Karpas-422 (cell line): ENCODE measurements around the gene SERPIND1. TPM values are rescaled to one million over a fixed set of nuclear protein-coding genes. Genes with fewer than 3 reads are reported as not detected.

ENCODE experiments used
- DNase-seq: peaks from one replicate; pipeline ENCODE4 v3.0.0-alpha.2; 2015
- H2AFZ ChIP-seq: fragments of 200-600 bp; sonication (generic); 2 replicates; pipeline ENCODE4 v1.6.1; 2014; ENCODE audit warnings: antibody characterized with exemption, low read length, mixed read lengths
- H3K27ac ChIP-seq: fragments of 200-600 bp; sonication (generic); 2 replicates; pipeline ENCODE4 v1.5.1; 2014; ENCODE audit warnings: mild to moderate bottlenecking, low read length, moderate library complexity
- H3K27me3 ChIP-seq: fragments of 200-600 bp; sonication (generic); 2 replicates; pipeline ENCODE4 v1.6.1; 2014; ENCODE audit warnings: low read length, mixed read lengths
- H3K36me3 ChIP-seq: fragments of 200-600 bp; sonication (generic); 2 replicates; pipeline ENCODE4 v1.6.1; 2014; ENCODE audit warnings: low read length, mixed read lengths; ENCODE audit not compliant: insufficient read depth
- H3K4me1 ChIP-seq: fragments of 200-600 bp; sonication (generic); 2 replicates; pipeline ENCODE4 v1.6.1; 2014; ENCODE audit warnings: mild to moderate bottlenecking, low read length, mixed read lengths
- H3K4me2 ChIP-seq: fragments of 200-600 bp; sonication (generic); 2 replicates; pipeline ENCODE4 v1.6.1; 2014; ENCODE audit warnings: low read length, low read depth, mild to moderate bottlenecking; ENCODE audit not compliant: poor library complexity, severe bottlenecking
- H3K4me3 ChIP-seq: fragments of 200-600 bp; sonication (generic); 2 replicates; pipeline ENCODE4 v1.5.1; 2014; ENCODE audit warnings: mild to moderate bottlenecking, antibody characterized with exemption, low read length, mixed read lengths
- H3K79me2 ChIP-seq: fragments of 200-600 bp; sonication (generic); 2 replicates; pipeline ENCODE4 v1.6.1; 2014; ENCODE audit warnings: mild to moderate bottlenecking, low read length, mixed read lengths
- H3K9ac ChIP-seq: fragments of 200-600 bp; sonication (generic); 2 replicates; pipeline ENCODE4 v1.6.0; 2014; ENCODE audit warnings: low read length
- H3K9me2 ChIP-seq: fragments of 200-600 bp; sonication (generic), shearing (Covaris generic); replicated peaks from 2 replicates; pipeline ENCODE4 v1.6.0; 2014; ENCODE audit warnings: mild to moderate bottlenecking, low read length, moderate library complexity; ENCODE audit not compliant: insufficient read depth
- H3K9me3 ChIP-seq: fragments of 300-700, 200-600 bp; sonication (generic); 2 replicates; pipeline ENCODE4 v1.6.1; 2014; ENCODE audit warnings: low read length, mixed read lengths
- H4K20me1 ChIP-seq: fragments of 200-600 bp; sonication (generic); 2 replicates; pipeline ENCODE4 v1.6.1; 2014; ENCODE audit warnings: mild to moderate bottlenecking, antibody characterized with exemption, low read length, low read depth; ENCODE audit not compliant: insufficient read depth
- total RNA-seq: library from RNA; depleted of rRNA; stranded (reverse); fragments of >200 nt; shearing (Covaris generic); gene quantifications from 2 replicates; pipeline ENCODE4 v1.2.3, GENCODE V29; 2014; ENCODE audit warnings: low replicate concordance

Gene SERPIND1
- total RNA-seq, 1 experiment from 2014 or later = not detected

- Histone ChIP-seq H3K27me3 (no peaks in the 10 kb centered on the region), H3K27ac (peak overlapping the region; percentile 50; the same call in 1 of the 2 replicates), H3K9me2 (no peaks in the 10 kb centered on the region), H3K9ac (no peak overlapping the region), H2AFZ (no peak overlapping the region), H3K4me1 (peaks cover 25% of the 10 kb centered on the region), H3K4me2 (no peak overlapping the region), H3K9me3 (no peaks in the 10 kb centered on the region), H3K4me3 (no peak overlapping the region), H3K36me3 (no peaks in the 10 kb centered on the region; the same call in 1 of the 2 replicates), H3K79me2 (no peaks in the 10 kb centered on the region; the same call in 1 of the 2 replicates), H4K20me1 (peaks cover 7% of the 10 kb centered on the region; the same call in 1 of the 2 replicates)
- no peak for DNase-seq
Observed at GRCh38 chr22:20782596-20783299, 8.8 kb downstream of the SERPIND1 start.

GRCh38 chr22:20783300-20783673 lies 9.4 kb downstream of the SERPIND1 start:
- H3K9me3 ChIP-seq = no peaks in the 10 kb centered on the region
- H3K4me3 ChIP-seq = no peak overlapping the region
- peak overlapping the region; percentile 50; the same call in 1 of the 2 replicates for H3K27ac ChIP-seq
- no peaks in the 10 kb centered on the region for H3K27me3 ChIP-seq
- no peak for DNase-seq
- no peaks in the 10 kb centered on the region; the same call in 1 of the 2 replicates for H3K79me2 ChIP-seq
- peak overlapping the region; percentile 62 for H3K4me2 ChIP-seq
- H3K9me2 ChIP-seq = no peaks in the 10 kb centered on the region
- H4K20me1 ChIP-seq = peaks cover 7% of the 10 kb centered on the region; the same call in 1 of the 2 replicates
- H3K4me1 ChIP-seq = peaks cover 22% of the 10 kb centered on the region
- no peak overlapping the region for H3K9ac ChIP-seq
- H3K36me3 ChIP-seq = no peaks in the 10 kb centered on the region; the same call in 1 of the 2 replicates
- no peak overlapping the region for H2AFZ ChIP-seq

- Histone ChIP-seq H3K27me3 (no peaks in the 10 kb centered on the region), H3K4me1 (peaks cover 22% of the 10 kb centered on the region), H3K79me2 (no peaks in the 10 kb centered on the region; the same call in 1 of the 2 replicates), H3K4me3 (peak overlapping the region; percentile 17; the same call in 1 of the 2 replicates), H3K36me3 (no peaks in the 10 kb centered on the region; the same call in 1 of the 2 replicates), H4K20me1 (peaks cover 7% of the 10 kb centered on the region; the same call in 1 of the 2 replicates), H3K9me2 (no peaks in the 10 kb centered on the region), H3K9ac (peak overlapping the region; percentile 6; the same call in 1 of the 2 replicates), H2AFZ (no peak overlapping the region), H3K27ac (peak overlapping the region; percentile 50), H3K9me3 (no peaks in the 10 kb centered on the region), H3K4me2 (peak overlapping the region; percentile 62)
- DNase-seq = peak; percentile 90
Observed at GRCh38 chr22:20783844-20784723, 10.2 kb downstream of the SERPIND1 start.

- Histone ChIP-seq H3K9ac (no peak overlapping the region), H3K27ac (no peak overlapping the region), H3K4me2 (no peak overlapping the region), H3K9me2 (no peaks in the 10 kb centered on the region), H3K27me3 (no peaks in the 10 kb centered on the region), H3K4me1 (peaks cover 22% of the 10 kb centered on the region), H3K79me2 (no peaks in the 10 kb centered on the region; the same call in 1 of the 2 replicates), H2AFZ (no peak overlapping the region), H3K9me3 (no peaks in the 10 kb centered on the region), H3K4me3 (no peak overlapping the region), H4K20me1 (peaks cover 7% of the 10 kb centered on the region; the same call in 1 of the 2 replicates), H3K36me3 (peaks cover 4% of the 10 kb centered on the region; the same call in 1 of the 2 replicates)
- DNase-seq = no peak
Observed at GRCh38 chr22:20785415-20785814, 11.5 kb downstream of the SERPIND1 start.

GRCh38 chr22:20786048-20786447 lies 12.1 kb downstream of the SERPIND1 start:
- peaks cover 4% of the 10 kb centered on the region; the same call in 1 of the 2 replicates for H3K36me3 ChIP-seq
- H3K9me3 ChIP-seq = no peaks in the 10 kb centered on the region
- peaks cover 7% of the 10 kb centered on the region; the same call in 1 of the 2 replicates for H4K20me1 ChIP-seq
- no peaks in the 10 kb centered on the region for H3K27me3 ChIP-seq
- DNase-seq = no peak
- H2AFZ ChIP-seq = no peak overlapping the region
- no peak overlapping the region for H3K9ac ChIP-seq
- H3K4me1 ChIP-seq = peaks cover 22% of the 10 kb centered on the region
- no peak overlapping the region for H3K4me3 ChIP-seq
- H3K9me2 ChIP-seq = no peaks in the 10 kb centered on the region
- H3K27ac ChIP-seq = no peak overlapping the region
- H3K79me2 ChIP-seq = no peaks in the 10 kb centered on the region; the same call in 1 of the 2 replicates
- H3K4me2 ChIP-seq = no peak overlapping the region

GRCh38 chr22:20786536-20786979 lies 12.6 kb downstream of the SERPIND1 start:
- H2AFZ ChIP-seq = no peak overlapping the region
- peaks cover 4% of the 10 kb centered on the region; the same call in 1 of the 2 replicates for H3K36me3 ChIP-seq
- no peak for DNase-seq

GRCh38 chr22:20787223-20787622 lies 13.3 kb downstream of the SERPIND1 start:
- Histone ChIP-seq H3K9ac (no peak overlapping the region), H3K27ac (no peak overlapping the region), H3K4me2 (no peak overlapping the region), H3K36me3 (peaks cover 4% of the 10 kb centered on the region; the same call in 1 of the 2 replicates), H3K9me2 (no peaks in the 10 kb centered on the region), H3K4me3 (no peak overlapping the region), H3K27me3 (no peaks in the 10 kb centered on the region), H3K79me2 (no peaks in the 10 kb centered on the region; the same call in 1 of the 2 replicates), H4K20me1 (no peaks in the 10 kb centered on the region; the same call in 1 of the 2 replicates), H2AFZ (no peak overlapping the region), H3K4me1 (peaks cover 22% of the 10 kb centered on the region), H3K9me3 (no peaks in the 10 kb centered on the region)
- no peak for DNase-seq

More at GRCh38 chr22:20786536-20786979, 12.6 kb downstream of the SERPIND1 start:
- no peaks in the 10 kb centered on the region for H3K9me2 ChIP-seq
- H3K9ac ChIP-seq = no peak overlapping the region
- H3K27ac ChIP-seq = no peak overlapping the region
- H3K4me1 ChIP-seq = peaks cover 22% of the 10 kb centered on the region
- H4K20me1 ChIP-seq = peaks cover 5% of the 10 kb centered on the region; the same call in 1 of the 2 replicates
- H3K4me2 ChIP-seq = no peak overlapping the region
- H3K4me3 ChIP-seq = no peak overlapping the region
- H3K79me2 ChIP-seq = no peaks in the 10 kb centered on the region; the same call in 1 of the 2 replicates
- no peaks in the 10 kb centered on the region for H3K9me3 ChIP-seq
- no peaks in the 10 kb centered on the region for H3K27me3 ChIP-seq
